M059J (cell line): ENCODE data around the gene VRK2. TPM values are rescaled to one million over a fixed set of nuclear protein-coding genes. Genes with fewer than 3 reads are reported as not detected.

ENCODE experiments used
- DNase-seq: peaks from one replicate; pipeline ENCODE4 v3.0.0-alpha.2; 2012; ENCODE audit warnings: low read depth
- total RNA-seq: library from RNA; depleted of rRNA; stranded (reverse); fragments of >200 nt; shearing (Covaris generic); gene quantifications from 2 replicates; pipeline ENCODE4 v1.2.3, GENCODE V29; 2014; rRNA removed

VRK2 gene
- total RNA-seq: 18.8 and 22.3 TPM in 2 replicates

GRCh38 chr2:58046585-58047372, at the start of gene VRK2:
Gene VRK2 (plus strand): TSS chr2:58046806. CDS start chr2:58048832, 2,026 bp downstream.
- DNase-seq: peak; percentile 92

- no peak for DNase-seq
Observed at GRCh38 chr2:58006256-58006951, 40.2 kb upstream of the VRK2 start.

GRCh38 chr2:58006952-58007284, 39.7 kb upstream of the VRK2 start:
- DNase-seq: no peak

- no peak for DNase-seq
Observed at GRCh38 chr2:58010599-58010998, 36.0 kb upstream of the VRK2 start.

GRCh38 chr2:58019229-58019628, 27.4 kb upstream of the VRK2 start:
- no peak for DNase-seq

DNA sequence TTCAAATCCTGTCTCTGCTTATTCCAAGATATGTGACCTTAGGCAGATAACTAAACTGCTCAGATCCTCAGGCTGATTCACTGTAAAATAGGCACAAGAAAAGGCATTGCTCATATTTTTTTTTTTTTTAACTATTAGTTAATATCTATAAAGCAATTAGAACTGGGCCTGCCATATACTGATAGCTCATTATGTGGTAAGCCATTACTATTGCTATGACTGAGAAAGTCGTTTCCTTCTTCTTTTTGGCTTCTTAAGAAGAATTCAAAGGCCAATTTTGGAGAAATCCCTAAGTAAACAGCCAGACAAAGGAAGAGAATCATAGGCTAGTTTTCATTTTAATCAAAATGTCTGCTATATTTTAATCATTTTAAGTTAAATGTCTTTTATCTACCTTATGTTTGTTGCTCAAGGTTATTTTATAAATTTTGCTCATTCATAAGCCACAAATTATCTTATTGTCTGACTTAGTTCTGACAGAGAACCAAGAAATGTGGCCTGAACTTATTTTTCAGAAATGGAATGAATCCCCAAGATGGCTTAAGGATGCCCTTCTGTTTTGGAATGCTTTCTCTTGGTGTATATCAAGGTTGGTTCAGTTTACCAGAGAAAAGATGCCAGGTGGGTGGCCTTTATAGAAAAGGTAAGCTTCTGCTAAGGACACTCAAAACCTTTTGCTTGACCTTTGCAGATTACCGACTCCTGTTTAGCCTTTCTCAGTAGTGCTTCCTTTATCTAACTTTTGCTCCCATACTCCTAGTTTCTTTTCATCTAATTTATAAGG, 21.3 kb upstream of the VRK2 start:
- DNase-seq: no peak

- no peak for DNase-seq
Observed at GRCh38 chr2:58027029-58027428, 19.6 kb upstream of the VRK2 start.

DNA sequence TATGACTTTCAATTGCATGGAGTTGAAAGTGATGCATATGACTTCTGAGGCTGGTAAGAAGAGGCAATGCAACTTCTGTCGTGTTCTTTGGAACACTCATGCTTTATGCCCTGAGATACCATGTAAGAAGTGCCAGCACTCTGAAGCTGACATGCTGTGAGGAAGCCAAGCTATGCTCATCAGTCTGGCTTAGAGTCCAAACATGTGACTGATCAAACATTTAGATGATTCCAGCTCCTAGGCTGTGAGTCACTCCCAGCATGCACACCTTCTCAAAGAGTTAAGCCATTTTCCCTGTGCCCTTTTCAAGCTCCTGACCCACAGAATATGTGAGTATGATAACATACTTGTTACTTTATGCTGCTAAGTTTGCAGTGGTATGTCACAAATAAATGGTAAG, 15.8 kb upstream of the VRK2 start:
- DNase-seq: peak; percentile 16

- no peak for DNase-seq
Observed at GRCh38 chr2:58032016-58032763, 14.4 kb upstream of the VRK2 start.

DNA sequence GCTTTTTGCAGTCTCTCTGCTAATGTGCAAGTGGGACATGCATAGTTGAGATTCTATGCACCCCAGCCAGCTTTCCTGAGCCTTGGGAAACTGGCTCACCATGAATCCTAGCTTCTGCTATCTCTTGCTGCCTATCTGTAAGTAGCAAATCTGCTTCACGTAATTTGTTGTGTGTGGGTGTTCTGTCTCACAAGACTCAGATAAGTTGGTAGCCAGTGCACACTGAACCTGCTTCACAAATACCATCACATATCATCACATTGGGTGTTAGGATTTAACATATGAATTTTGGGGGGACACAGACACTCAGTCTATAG, 13.9 kb upstream of the VRK2 start:
- DNase-seq: no peak

- DNase-seq: no peak
Observed at GRCh38 chr2:58033530-58033929, 13.1 kb upstream of the VRK2 start.

- no peak for DNase-seq
Observed at GRCh38 chr2:58035352-58035751, 11.3 kb upstream of the VRK2 start.

DNA sequence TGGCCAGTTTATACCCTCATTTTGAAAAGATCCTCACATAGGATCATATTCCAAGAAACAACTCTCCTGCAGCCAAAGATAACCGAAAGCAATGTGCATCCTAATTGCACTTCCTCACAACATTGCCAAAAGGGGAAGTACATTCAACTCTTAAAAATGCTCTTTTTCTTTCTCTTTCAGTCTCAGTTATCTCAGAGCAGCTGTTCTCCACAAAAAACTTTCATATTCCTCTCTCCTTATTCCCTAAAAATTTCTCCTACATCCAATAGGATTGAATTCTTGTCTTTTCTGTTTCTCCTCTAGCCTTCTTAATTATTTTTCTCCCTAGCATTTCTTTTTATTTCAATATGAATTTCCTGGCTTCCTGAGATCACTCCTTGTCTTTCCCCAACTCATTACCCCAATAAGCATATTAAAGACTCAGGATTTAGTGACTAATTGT, 7.4 kb upstream of the VRK2 start:
- DNase-seq: peak; percentile 44

DNA sequence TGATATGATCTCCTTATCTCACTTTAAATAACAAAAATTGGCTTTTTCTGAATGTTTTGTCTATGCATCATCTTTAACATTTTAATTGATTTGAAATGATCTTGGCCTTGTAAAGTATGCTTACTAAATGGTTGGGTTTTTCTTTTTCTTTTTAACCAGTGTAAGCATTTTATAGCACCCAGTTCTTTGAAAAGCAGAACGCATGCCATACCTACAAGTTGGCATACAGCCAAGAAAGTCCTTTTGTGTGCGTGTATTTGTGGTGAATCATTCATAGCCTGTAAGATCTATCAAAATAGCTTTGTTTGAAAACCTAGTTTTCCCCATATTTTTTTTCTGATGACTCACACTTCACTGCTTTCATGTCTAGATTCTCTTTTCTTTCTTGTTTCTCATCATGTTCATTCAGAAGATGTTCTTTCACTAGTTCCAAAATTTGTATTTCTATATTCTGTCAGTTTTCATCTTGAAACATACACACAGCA, 4.1 kb upstream of the VRK2 start:
- peak; percentile 91 for DNase-seq

GRCh38 chr2:58044145-58044544, 2.5 kb upstream of the VRK2 start:
- no peak for DNase-seq

DNA sequence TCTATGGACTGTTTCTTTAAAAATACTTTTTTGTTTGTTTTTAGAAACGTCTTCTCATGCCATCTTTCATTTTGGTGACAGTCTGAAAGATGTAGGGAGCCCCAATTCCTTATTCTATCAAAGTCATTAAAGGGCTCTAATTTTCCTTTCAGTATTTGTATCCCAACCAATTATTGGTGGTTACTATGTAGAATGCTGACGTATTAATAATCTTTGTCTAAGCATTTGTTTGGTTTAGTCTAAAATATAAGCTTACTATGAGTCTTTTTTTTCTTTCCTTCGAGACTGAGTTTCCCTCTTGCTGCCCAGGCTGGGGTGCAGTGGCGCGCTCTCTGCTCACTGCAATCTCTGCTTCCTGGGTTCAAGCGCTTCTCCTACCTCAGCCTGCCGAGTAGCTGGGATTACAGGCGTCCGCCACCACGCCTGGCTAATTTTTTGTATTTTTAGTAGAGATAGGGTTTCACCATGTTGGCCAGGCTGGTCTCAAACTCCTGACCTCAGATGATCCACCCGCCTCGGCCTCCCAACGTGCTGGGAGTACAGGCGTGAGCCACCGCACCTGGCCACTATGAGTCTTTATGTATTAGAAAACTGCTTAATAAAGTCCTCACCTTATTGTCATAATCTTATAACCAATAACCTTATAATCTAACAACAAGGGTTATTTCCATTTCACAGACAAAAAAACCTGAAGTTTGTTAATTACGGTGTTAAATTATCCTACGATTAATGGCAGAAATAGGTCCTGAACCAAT, 849 bp upstream of the VRK2 start:
- DNase-seq: no peak

DNA sequence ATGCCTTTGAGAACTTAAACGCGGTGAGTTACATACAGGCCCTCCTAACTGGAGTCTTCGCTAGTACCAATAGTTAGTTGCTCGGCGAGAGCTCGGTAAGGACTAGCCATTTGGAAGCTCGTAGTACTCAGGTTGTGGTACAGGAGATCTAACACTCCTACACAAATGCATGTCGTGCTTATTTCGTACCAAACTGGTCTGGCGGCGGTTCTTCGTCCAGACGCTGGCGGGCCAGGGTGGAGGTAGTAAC, 346 bp upstream of the VRK2 start:
- DNase-seq: no peak

GRCh38 chr2:58047373-58047935, 848 bp downstream of the VRK2 start:
- no peak for DNase-seq

DNA sequence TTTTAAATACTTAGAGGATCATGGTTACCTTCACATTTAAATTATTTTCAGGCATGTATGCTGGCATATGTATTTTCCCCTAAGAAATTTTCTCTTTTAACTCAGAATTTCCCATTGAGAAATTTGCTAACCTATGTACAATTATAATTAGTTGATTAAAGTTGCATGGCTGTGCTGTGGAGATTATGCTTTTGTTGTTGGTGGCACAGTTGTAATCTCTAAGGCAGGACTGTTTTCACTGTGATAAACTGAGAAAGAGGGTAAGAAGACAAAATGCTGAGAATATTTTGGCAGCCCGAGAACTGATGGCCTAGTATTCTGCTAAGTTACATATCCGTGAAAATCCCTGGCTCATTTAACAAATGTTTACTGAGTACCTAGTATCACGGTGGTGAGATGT, 1.4 kb downstream of the VRK2 start:
- no peak for DNase-seq

- no peak for DNase-seq
Observed at GRCh38 chr2:58051445-58051844, 4.8 kb downstream of the VRK2 start.

GRCh38 chr2:58052978-58053377, 6.4 kb downstream of the VRK2 start:
- DNase-seq: no peak
